GM12873 (cell line): Measurements from ENCODE around the gene SLC35E2B.

Experiments used
- TF ChIP-seq, protein P1 (sequence below): IDR thresholded peaks from 2 replicates; pipeline ENCODE4 v1.5.1; 2012; ENCODE audit warnings: low read depth, mild to moderate bottlenecking, moderate library complexity, low read length, control low read depth; ENCODE audit not compliant: insufficient read depth; ENCODE audit errors: missing control alignments

Gene SLC35E2B

DNA sequence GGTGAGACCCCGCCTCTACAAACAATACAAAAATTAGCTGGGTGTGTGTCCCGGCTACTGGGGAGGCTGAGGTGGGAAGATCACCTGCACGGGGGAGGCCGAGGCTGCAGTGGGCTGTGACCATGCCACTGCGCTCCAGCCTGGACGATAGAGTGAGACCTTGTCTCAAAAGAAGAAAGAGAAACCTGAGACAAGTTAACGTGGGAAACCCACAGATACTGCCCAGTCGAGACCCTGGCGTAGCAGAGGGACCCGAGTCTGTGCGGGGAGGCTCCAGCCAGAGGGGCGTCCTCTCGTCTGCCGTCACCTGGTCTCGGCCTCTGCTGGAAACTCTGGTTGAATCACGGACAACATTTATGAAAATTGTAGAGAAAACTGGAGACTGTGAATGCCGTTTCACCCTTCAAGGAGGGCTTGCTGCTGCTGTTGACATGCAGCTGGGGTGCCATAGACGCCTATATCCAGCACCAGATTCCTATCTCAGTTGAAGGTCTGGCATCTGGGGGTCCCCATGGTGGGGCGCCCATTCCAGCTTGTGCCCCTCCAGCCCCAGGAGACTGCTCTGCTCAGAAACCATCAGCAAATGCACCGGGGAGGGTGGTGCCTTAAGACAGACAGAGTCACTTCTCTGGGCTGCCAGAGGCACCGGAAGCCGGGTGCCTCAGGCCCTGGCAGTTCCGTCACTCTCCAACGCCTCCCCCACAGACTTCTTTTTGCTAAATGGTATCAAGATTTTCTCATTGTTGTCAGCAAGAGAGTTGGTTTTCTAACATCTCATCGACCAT lies 20.2 kb downstream of the SLC35E2B start:
- TF ChIP-seq, protein P1, sequence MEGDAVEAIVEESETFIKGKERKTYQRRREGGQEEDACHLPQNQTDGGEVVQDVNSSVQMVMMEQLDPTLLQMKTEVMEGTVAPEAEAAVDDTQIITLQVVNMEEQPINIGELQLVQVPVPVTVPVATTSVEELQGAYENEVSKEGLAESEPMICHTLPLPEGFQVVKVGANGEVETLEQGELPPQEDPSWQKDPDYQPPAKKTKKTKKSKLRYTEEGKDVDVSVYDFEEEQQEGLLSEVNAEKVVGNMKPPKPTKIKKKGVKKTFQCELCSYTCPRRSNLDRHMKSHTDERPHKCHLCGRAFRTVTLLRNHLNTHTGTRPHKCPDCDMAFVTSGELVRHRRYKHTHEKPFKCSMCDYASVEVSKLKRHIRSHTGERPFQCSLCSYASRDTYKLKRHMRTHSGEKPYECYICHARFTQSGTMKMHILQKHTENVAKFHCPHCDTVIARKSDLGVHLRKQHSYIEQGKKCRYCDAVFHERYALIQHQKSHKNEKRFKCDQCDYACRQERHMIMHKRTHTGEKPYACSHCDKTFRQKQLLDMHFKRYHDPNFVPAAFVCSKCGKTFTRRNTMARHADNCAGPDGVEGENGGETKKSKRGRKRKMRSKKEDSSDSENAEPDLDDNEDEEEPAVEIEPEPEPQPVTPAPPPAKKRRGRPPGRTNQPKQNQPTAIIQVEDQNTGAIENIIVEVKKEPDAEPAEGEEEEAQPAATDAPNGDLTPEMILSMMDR, result no peak

DNA sequence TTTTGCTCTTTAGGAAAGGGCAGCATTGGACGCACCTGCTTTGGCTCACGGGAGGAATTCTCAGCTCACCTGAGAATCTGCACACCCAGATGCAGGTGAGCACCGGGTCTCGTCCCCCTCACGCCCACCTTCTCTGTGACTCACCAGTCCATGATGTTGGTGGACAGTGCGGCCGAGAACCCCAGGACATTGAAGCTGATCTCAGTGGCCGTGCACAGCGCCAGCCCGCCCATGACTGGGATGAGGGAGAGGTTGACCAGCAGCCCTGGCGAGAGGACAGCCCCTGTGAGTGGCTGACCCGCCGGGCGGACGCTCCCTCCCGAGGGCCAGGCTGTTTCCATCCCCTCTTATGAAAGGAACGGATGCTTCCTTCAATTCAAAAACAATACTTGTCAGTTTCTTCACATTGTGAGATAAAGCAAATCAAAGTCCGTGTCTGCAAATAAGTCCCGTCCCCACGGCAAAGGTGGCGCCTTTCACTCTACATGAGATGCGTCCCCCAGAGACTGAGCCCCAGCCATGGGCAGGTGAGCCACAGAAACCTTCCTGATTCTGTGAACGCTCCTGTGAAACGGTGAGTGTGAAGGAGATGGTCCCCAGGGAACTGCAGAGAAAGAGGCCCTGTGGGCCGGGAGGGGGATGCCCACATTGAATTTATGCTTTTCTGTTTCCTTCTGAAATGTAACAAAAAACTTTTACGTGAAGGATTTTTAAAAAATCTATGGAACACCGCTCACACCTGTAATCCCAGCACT lies 21.1 kb downstream of the SLC35E2B start:
- TF ChIP-seq, protein P1, result no peak

DNA sequence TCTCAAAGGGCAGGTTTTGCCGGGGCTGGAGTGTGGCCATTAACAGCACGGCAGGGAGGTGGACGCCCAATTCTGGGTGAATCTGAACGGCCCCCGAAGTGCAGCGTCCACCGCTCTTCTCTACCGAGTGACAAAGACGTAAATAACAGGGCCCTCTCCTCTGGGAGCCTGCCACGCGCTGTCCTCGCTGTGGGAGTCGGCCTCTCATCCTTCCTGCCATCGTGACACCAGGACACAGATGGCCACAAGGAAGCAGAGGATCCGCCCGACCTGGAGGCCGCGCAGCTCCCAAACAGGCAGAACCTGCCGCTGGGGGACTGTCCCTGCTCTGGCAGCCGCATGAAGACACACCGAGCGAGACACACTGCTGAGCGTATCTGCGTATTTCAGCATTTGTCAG lies 21.7 kb downstream of the SLC35E2B start:
- TF ChIP-seq, protein P1, result no peak

DNA sequence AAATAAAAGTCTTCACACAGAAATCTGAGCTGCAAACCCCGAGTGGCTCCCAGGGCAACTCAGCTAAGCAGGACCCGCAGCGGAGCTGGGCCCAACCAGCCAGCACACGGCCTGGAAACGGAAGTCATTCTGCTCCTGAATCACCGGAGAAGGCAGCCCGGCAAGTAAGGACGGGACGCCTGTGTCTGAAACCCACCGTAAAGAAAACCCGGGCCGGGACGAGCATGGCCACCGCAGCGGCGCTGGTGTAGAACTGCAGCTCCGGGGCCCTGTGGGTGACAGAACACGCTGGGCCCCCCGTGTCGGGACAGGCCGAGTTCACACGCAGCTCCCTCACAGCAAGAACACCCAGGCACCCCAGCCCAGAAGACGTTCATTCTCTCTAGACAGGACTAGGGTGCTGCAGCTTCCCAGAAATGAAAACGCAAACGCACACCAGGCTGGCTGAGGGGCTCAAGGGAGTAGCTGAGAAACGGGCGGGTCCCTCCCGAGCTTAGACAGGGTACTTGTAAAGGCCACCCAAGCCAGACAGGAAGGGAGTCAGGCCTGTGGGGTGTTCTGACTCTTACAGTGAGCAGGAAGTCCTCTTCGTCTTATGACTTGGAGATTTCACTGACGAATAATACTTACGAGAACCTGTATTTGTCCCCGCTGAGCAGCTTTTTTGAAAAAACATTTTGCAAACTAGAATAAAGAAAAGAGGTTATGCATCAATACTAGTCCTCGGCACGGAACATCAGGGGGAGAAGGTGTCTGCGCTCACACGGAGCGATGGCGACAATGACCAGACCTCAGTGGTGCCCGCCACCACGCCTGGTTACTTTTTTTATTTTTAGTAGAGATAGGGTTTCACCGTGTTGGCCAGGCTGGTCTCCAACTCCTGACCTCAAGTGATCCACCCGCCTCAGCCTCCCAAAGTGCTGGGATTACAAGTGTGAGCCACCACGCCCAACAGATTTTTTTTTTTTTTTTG lies 22.8 kb downstream of the SLC35E2B start:
- TF ChIP-seq, protein P1, result no peak

DNA sequence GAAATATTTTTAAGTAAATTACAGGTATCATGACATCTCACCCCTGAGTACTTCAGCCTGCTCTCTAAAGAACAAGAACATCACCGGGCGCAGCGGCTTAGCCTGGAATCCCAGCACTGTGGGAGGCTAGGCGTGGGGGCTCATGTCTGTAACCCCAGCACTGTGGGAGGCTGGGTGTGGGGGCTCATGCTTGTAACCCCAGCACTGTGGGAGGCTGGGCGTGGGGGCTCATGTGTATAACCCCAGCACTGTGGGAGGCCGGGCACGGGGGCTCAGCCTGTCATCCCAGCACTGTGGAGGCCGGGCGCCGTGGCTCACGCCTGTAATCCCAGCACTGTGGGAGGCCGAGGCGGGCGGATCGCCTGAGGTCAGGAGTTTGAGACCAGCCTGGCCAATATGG lies 26.1 kb downstream of the SLC35E2B start:
- TF ChIP-seq, protein P1, result no peak

DNA sequence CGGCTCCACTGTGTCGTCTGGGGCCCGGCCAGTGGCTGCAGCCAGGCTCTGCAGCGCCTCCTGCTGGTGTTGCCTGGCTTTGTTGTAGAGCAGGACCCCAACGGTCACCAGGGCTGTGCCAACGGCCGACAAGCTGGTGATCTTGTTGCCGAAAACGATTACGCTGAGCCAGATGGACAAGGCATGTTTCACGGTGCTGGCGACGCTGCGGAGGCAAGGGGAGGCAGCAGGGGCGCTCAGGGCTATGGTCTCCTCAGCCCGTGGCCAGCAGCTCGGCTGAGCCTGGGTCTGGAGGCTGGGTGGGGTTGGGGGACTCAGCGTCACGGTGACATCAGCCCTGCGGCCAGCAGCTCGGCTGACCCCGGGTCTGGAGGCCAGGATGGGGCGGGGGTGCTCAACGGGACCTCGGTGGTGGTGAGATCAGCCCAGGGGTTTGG lies 26.8 kb downstream of the SLC35E2B start:
- TF ChIP-seq, protein P1, result peak; percentile 72
